ENCODE measurements around the gene C1orf159. TPM values are rescaled to one million over a fixed set of nuclear protein-coding genes. Genes with fewer than 3 reads are reported as not detected.

Gene C1orf159
- total RNA-seq, 1 experiment from 2014 or later = 32.4 TPM

- no peaks in the 10 kb centered on the region for H3K4me1 Mint-ChIP-seq (ENCODE audit: low read depth, unreplicated experiment)
- H3K27me3 Mint-ChIP-seq (ENCODE audit: unreplicated experiment) = no peaks in the 10 kb centered on the region
- H3K36me3 Mint-ChIP-seq (ENCODE audit: insufficient read depth, unreplicated experiment) = peaks cover 51% of the 10 kb centered on the region
- H3K9me3 Mint-ChIP-seq (ENCODE audit: low read depth, unreplicated experiment) = no peaks in the 10 kb centered on the region
- no peak overlapping the region for H3K27ac Mint-ChIP-seq (ENCODE audit: unreplicated experiment)
- H3K4me3 Mint-ChIP-seq (ENCODE audit: low read depth, unreplicated experiment) = no peak overlapping the region
- DNase-seq = no peak
- CTCF ChIA-PET = no interaction called here
- no TSS peak for BruUV-seq (replicated peaks)
- no peak for TF ChIP-seq CTCF (IDR thresholded peaks at IDR 0.05; ENCODE audit: unreplicated experiment)
- intact Hi-C loops (cut with micrococcal nuclease; ENCODE audit: unreplicated experiment) = no loop called here
Observed at GRCh38 chr1:1051127-1051810, 64.6 kb downstream of the C1orf159 start.

DNA sequence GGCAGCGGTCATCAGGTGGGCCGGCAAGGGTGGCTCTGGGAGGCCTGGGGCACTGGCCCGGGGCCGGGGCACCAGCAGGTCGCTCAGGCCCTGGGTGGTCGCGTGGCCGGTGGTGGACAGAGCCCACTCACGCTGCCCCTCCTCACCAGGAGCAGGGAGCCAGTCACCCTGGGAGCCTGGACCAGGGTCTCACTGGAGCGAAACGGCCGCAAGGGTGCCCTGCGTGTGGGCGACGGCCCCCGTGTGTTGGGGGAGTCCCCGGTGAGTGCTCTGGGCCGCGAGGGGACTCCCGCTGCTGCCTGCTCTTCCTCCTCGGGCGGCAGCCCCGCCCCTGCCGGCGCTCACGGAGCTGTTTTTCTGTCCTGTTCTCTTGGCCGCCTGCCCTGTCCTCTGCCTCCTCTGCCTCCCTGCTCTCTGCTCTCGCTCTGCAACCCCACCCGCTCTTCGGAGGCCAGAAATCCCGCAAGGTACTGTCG lies 65.3 kb downstream of the C1orf159 start:
- no peak for TF ChIP-seq CTCF (IDR thresholded peaks at IDR 0.05; ENCODE audit: unreplicated experiment)
- H3K9me3 Mint-ChIP-seq (ENCODE audit: low read depth, unreplicated experiment) = no peaks in the 10 kb centered on the region
- DNase-seq = no peak
- H3K4me3 Mint-ChIP-seq (ENCODE audit: low read depth, unreplicated experiment) = no peak overlapping the region
- H3K27ac Mint-ChIP-seq (ENCODE audit: unreplicated experiment) = no peak overlapping the region
- H3K27me3 Mint-ChIP-seq (ENCODE audit: unreplicated experiment) = no peaks in the 10 kb centered on the region
- BruUV-seq (replicated peaks) = no TSS peak
- H3K36me3 Mint-ChIP-seq (ENCODE audit: insufficient read depth, unreplicated experiment) = peaks cover 52% of the 10 kb centered on the region
- intact Hi-C loops (cut with micrococcal nuclease; ENCODE audit: unreplicated experiment) = no loop called here
- CTCF ChIA-PET = no interaction called here
- H3K4me1 Mint-ChIP-seq (ENCODE audit: low read depth, unreplicated experiment) = no peaks in the 10 kb centered on the region

DNA sequence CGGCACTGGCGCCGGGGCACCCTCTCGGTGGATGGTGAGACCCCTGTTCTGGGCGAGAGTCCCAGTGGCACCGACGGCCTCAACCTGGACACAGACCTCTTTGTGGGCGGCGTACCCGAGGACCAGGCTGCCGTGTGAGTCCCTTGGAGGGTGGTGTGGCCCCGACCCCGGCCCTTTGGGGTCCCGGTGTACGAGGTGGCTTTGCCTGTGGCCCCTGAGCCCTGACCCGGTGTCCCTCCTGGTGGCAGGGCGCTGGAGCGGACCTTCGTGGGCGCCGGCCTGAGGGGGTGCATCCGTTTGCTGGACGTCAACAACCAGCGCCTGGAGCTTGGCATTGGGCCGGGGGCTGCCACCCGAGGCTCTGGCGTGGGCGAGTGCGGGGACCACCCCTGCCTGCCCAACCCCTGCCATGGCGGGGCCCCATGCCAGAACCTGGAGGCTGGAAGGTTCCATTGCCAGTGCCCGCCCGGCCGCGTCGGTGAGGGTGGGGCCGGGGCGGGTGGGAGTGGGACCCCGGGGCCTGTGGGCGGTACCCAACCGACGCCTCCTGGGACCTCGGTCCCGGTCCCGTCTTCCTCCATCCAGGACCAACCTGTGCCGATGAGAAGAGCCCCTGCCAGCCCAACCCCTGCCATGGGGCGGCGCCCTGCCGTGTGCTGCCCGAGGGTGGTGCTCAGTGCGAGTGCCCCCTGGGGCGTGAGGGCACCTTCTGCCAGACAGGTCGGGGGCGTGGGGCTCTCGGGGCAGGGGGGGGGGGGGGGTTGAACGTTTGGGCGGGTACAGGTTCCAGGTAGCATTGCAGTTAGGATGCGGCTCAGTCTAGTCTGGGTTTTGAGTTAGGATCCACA lies 66.3 kb downstream of the C1orf159 start:
- H3K27ac Mint-ChIP-seq (ENCODE audit: unreplicated experiment) = no peak overlapping the region
- CTCF ChIA-PET = no interaction called here
- no peaks in the 10 kb centered on the region for H3K4me1 Mint-ChIP-seq (ENCODE audit: low read depth, unreplicated experiment)
- no peak for TF ChIP-seq CTCF (IDR thresholded peaks at IDR 0.05; ENCODE audit: unreplicated experiment)
- H3K4me3 Mint-ChIP-seq (ENCODE audit: low read depth, unreplicated experiment) = no peak overlapping the region
- intact Hi-C loops (cut with micrococcal nuclease; ENCODE audit: unreplicated experiment) = no loop called here
- no peaks in the 10 kb centered on the region for H3K9me3 Mint-ChIP-seq (ENCODE audit: low read depth, unreplicated experiment)
- no peaks in the 10 kb centered on the region for H3K27me3 Mint-ChIP-seq (ENCODE audit: unreplicated experiment)
- peaks cover 53% of the 10 kb centered on the region for H3K36me3 Mint-ChIP-seq (ENCODE audit: insufficient read depth, unreplicated experiment)
- TSS peak; percentile 34 for BruUV-seq (replicated peaks)
- DNase-seq = no peak

DNA sequence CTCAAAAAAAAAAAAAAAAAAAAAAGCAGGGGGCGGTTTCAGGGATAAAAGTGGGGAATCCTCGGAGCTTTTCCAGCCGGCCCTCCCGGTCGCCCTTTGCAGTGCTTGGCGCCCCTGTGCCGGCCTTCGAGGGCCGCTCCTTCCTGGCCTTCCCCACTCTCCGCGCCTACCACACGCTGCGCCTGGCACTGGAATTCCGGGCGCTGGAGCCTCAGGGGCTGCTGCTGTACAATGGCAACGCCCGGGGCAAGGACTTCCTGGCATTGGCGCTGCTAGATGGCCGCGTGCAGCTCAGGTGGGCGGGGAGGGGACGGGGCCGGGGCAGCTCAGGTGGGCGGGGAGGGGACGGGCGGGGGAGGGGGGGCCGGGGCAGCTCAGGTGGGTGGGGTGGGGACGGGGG lies 67.1 kb downstream of the C1orf159 start:
- H3K36me3 Mint-ChIP-seq (ENCODE audit: insufficient read depth, unreplicated experiment) = peaks cover 56% of the 10 kb centered on the region
- CTCF ChIA-PET = no interaction called here

More for the DNA sequence above, 67.1 kb downstream of the C1orf159 start:
- H3K9me3 Mint-ChIP-seq (ENCODE audit: low read depth, unreplicated experiment) = no peaks in the 10 kb centered on the region
- no peaks in the 10 kb centered on the region for H3K27me3 Mint-ChIP-seq (ENCODE audit: unreplicated experiment)
- no peak for TF ChIP-seq CTCF (IDR thresholded peaks at IDR 0.05; ENCODE audit: unreplicated experiment)
- no TSS peak for BruUV-seq (replicated peaks)
- no peak for DNase-seq
- no peaks in the 10 kb centered on the region for H3K4me1 Mint-ChIP-seq (ENCODE audit: low read depth, unreplicated experiment)
- intact Hi-C loops (cut with micrococcal nuclease; ENCODE audit: unreplicated experiment) = no loop called here
- H3K27ac Mint-ChIP-seq (ENCODE audit: unreplicated experiment) = no peak overlapping the region
- H3K4me3 Mint-ChIP-seq (ENCODE audit: low read depth, unreplicated experiment) = no peak overlapping the region

Data from Calu3 (cell line).